Muscle layer of colon (tissue), 2 donors: ENCODE data around the gene CEP112.
"Not testable (repeated sequence)": the region's sequence is repeated elsewhere in the genome, so short reads cannot be mapped to it uniquely, and the experiment has no call there.

Experiments
- H3K27ac ChIP-seq: one replicate; pipeline ENCODE4 v1.7.0; 2013; ENCODE audit warnings: low read depth, mild to moderate bottlenecking, low read length, moderate library complexity
- H3K27me3 ChIP-seq, 2 donors: one replicate each; pipeline ENCODE4 v1.7.0; 2013; ENCODE audit warnings: low read length in 2 of 2, mild to moderate bottlenecking in 2 of 2; ENCODE audit not compliant: insufficient read depth in 2 of 2, control insufficient read depth in 1 of 2
- H3K36me3 ChIP-seq: one replicate; pipeline ENCODE4 v1.7.0; 2013; ENCODE audit warnings: mild to moderate bottlenecking, low read length; ENCODE audit not compliant: insufficient read depth
- H3K4me1 ChIP-seq: one replicate; pipeline ENCODE4 v1.7.0; 2013; ENCODE audit warnings: mild to moderate bottlenecking, low read length; ENCODE audit not compliant: insufficient read depth
- H3K4me3 ChIP-seq, 2 donors: one replicate each; pipeline ENCODE4 v1.7.0; 2013; ENCODE audit warnings: low read length in 2 of 2, low read depth in 1 of 2, mild to moderate bottlenecking in 1 of 2, moderate library complexity in 1 of 2
- H3K9ac ChIP-seq: one replicate; pipeline ENCODE4 v1.7.0; 2013; ENCODE audit warnings: low read length
- H3K9me3 ChIP-seq: one replicate; pipeline ENCODE4 v1.7.0; 2013; ENCODE audit warnings: mild to moderate bottlenecking, low read length
- donor health status: abdominal sarcoma.
- donor health status: Adenocarcinoma of cecum.

The CEP112 gene

DNA sequence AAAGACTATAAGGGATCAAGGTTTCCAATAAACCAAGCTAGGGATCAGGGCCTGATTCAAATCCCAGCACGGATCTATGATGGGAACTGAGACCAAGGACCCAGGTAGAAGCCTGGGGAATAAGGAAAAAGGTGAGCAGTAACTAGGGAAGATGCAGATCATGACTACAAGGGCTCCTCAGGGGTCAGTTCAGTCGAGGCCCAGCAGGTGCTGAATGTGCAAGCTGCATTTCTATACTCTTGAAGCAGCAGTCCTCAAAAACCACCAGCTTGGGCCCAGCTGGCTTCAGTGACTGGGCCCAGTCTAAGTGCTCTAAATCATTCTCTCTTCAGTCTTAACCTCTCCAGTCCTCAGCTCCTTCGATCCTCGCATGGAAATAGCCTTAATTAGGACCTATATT, 401.7 kb downstream of the CEP112 start:
- Histone ChIP-seq H3K27me3 (no peaks in the 10 kb centered on the region), H3K9ac (no peak overlapping the region), H3K4me1 (peaks cover 10% of the 10 kb centered on the region), H3K4me3 (no peak overlapping the region), H3K36me3 (no peaks in the 10 kb centered on the region), H3K9me3 (no peaks in the 10 kb centered on the region), H3K27ac (no peak overlapping the region)

DNA sequence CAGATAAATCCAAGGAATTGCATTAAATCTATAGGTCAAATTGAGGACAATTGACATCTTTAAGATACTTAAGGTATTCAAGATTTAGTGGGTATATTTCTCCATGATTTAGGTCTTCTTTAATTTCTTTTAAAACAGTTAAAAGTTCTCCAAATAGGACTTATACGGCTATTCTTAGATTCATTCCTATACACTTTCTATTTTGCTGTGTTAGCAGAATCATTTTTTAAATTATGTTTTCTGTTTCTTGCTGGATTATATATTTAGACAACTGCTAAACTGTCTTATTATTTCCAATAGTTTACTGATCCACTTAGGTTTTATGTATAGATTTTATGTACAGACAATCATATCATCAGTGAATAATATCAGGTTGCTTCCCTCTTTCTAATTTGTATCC, 404.4 kb downstream of the CEP112 start:
- H3K4me3 ChIP-seq, result no peak overlapping the region
- H3K36me3 ChIP-seq, result no peaks in the 10 kb centered on the region
- H3K9me3 ChIP-seq, result no peaks in the 10 kb centered on the region
- H3K27ac ChIP-seq, result no peak overlapping the region
- no peak overlapping the region for H3K9ac ChIP-seq
- no peaks in the 10 kb centered on the region for H3K27me3 ChIP-seq
- H3K4me1 ChIP-seq, result peaks cover 21% of the 10 kb centered on the region

DNA sequence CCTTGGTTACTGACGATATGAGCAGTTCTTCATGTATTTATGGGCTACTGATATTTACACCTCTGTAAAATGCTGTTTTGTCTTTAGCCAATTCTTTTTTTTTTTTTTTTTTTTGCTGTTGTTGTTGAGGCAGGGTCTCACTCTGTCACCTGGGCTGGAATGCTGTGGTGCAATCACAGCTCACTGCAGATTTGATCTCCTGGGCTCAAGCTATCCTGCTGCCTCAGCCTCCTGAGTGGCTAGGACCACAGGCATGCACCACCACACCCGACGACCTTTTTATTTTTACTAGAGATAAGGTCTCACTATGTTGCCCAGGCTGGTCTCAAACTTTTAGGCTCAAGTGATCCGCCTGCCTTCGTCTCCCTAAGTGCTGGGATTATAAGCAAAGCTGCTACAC, 405.5 kb downstream of the CEP112 start:
- peaks cover 21% of the 10 kb centered on the region for H3K4me1 ChIP-seq
- no peak overlapping the region for H3K27ac ChIP-seq
- no peaks in the 10 kb centered on the region for H3K36me3 ChIP-seq
- H3K9me3 ChIP-seq, result no peaks in the 10 kb centered on the region
- H3K27me3 ChIP-seq, result no peaks in the 10 kb centered on the region
- H3K4me3 ChIP-seq, result no peak overlapping the region
- H3K9ac ChIP-seq, result no peak overlapping the region

- Histone ChIP-seq H3K27me3 (no peaks in the 10 kb centered on the region), H3K36me3 (no peaks in the 10 kb centered on the region), H3K9me3 (no peaks in the 10 kb centered on the region), H3K4me1 (peaks cover 21% of the 10 kb centered on the region), H3K27ac (no peak overlapping the region), H3K9ac (no peak overlapping the region), H3K4me3 (no peak overlapping the region)
Observed at GRCh38 chr17:65785109-65785508, 406.8 kb downstream of the CEP112 start.

DNA sequence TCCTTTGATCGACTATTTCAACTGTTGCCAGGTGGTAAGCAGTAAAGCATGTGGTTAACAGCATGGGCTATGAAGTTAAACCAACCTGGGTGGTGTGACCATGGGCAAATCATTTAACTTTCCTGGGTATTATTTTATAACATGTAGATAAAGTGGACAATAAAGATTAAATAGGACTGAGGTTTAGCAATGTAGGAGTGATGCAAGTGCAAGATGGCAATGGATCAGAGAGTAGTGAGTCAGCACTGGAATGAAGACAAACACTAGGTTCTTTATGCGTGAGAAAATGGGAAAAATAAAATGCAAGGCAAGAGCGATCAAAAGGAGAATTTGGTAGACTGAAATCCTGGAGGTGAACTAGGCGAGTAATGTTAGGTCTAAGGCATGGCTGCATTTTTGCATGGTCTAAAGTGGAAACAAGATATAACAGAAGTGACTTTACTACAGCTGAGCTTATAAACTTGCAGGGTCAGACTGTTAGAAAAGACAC, 408.0 kb downstream of the CEP112 start:
- Histone ChIP-seq H3K27me3 (no peaks in the 10 kb centered on the region), H3K4me3 (no peak overlapping the region), H3K4me1 (peaks cover 21% of the 10 kb centered on the region), H3K36me3 (no peaks in the 10 kb centered on the region), H3K9me3 (no peaks in the 10 kb centered on the region), H3K27ac (no peak overlapping the region), H3K9ac (no peak overlapping the region)

GRCh38 chr17:65782104-65782706, 409.7 kb downstream of the CEP112 start:
- not testable (repeated sequence) for H3K27ac ChIP-seq, H3K4me3 ChIP-seq, H3K9me3 ChIP-seq, H3K27me3 ChIP-seq, H3K9ac ChIP-seq, H3K36me3 ChIP-seq
- H3K4me1 ChIP-seq, result peaks cover 17% of the 10 kb centered on the region

DNA sequence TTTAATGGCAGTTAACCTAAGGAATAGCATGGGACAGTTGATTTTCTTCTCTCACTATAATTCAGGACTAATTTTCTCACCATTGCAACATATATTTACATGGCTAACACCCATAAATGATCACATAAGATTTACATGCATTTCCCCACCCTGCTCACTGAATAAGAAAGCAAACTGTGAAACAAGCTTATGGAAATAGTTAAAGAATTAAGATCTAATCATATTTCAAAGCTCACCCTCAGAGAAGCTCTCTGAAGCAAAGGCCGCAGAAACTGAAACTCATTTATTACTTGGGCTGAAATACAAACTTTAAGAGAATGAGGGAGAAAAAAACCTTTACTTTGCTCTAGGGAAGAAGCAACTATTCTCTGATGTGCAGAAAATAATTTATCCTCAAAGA, 411.8 kb downstream of the CEP112 start:
- no peaks in the 10 kb centered on the region for H3K36me3 ChIP-seq
- no peaks in the 10 kb centered on the region for H3K9me3 ChIP-seq
- H3K27me3 ChIP-seq, result no peaks in the 10 kb centered on the region
- peaks cover 10% of the 10 kb centered on the region for H3K4me1 ChIP-seq
- H3K27ac ChIP-seq, result no peak overlapping the region
- no peak overlapping the region for H3K9ac ChIP-seq
- H3K4me3 ChIP-seq, result no peak overlapping the region

DNA sequence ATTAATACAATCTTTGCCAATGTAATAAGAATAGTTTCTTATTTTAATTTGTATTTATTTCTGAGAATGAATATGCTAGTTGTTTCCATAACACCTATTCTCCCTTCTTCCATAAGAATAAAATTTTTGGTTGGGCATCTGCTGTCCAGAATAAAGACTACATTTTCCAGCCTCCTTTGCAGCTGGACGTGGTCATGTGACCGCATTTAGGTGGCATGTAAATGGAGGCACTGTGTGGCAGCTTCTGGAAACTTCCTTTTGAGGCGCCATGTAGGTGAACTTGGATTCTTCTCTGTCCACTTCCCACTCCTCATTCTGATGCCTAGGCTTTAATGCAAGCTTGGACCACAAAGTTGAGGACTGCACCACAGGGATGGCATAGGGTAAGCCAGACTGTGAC, 415.0 kb downstream of the CEP112 start:
- H3K4me1 ChIP-seq, result no peaks in the 10 kb centered on the region
- H3K27ac ChIP-seq, result no peak overlapping the region
- no peaks in the 10 kb centered on the region for H3K36me3 ChIP-seq
- no peak overlapping the region for H3K4me3 ChIP-seq
- no peak overlapping the region for H3K9ac ChIP-seq
- no peaks in the 10 kb centered on the region for H3K9me3 ChIP-seq
- H3K27me3 ChIP-seq, result no peaks in the 10 kb centered on the region

GRCh38 chr17:65774787-65775186, 417.1 kb downstream of the CEP112 start:
- H3K4me1 ChIP-seq, result no peaks in the 10 kb centered on the region
- no peak overlapping the region for H3K4me3 ChIP-seq
- no peak overlapping the region for H3K9ac ChIP-seq
- H3K27ac ChIP-seq, result no peak overlapping the region
- no peaks in the 10 kb centered on the region for H3K36me3 ChIP-seq
- H3K9me3 ChIP-seq, result no peaks in the 10 kb centered on the region
- H3K27me3 ChIP-seq, result no peaks in the 10 kb centered on the region

GRCh38 chr17:65772989-65773388, 418.9 kb downstream of the CEP112 start:
- H3K27me3 ChIP-seq, result no peaks in the 10 kb centered on the region
- no peak overlapping the region for H3K27ac ChIP-seq
- no peaks in the 10 kb centered on the region for H3K4me1 ChIP-seq
- H3K4me3 ChIP-seq, result no peak overlapping the region
- H3K9me3 ChIP-seq, result no peaks in the 10 kb centered on the region
- H3K36me3 ChIP-seq, result no peaks in the 10 kb centered on the region
- no peak overlapping the region for H3K9ac ChIP-seq

- Histone ChIP-seq H3K4me3 (no peak overlapping the region), H3K9ac (no peak overlapping the region), H3K9me3 (no peaks in the 10 kb centered on the region), H3K27me3 (no peaks in the 10 kb centered on the region), H3K27ac (no peak overlapping the region), H3K4me1 (no peaks in the 10 kb centered on the region), H3K36me3 (no peaks in the 10 kb centered on the region)
Observed at GRCh38 chr17:65771704-65772103, 420.2 kb downstream of the CEP112 start.

DNA sequence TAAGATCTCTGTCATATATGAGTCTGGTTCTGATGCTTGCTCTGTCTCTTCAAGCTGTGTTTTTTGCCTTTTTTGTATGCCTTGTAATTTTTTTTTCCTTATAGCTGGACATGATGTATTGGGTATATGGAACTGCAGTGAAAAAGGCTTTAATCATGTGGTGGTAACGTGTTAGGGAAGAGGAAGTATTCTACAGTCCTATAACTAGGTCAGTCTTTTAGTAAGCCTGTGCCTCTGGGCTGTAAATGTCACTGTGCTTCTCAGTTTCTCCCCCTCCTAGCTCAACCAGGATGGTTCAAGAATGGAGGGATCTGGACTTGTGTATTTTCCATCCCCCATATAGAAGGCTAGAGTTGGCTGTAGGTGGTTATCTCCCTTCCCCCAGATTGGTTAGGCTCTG, 428.1 kb downstream of the CEP112 start:
- no peaks in the 10 kb centered on the region for H3K36me3 ChIP-seq
- no peak overlapping the region for H3K4me3 ChIP-seq
- H3K4me1 ChIP-seq, result no peaks in the 10 kb centered on the region
- no peak overlapping the region for H3K9ac ChIP-seq
- no peaks in the 10 kb centered on the region for H3K9me3 ChIP-seq
- no peaks in the 10 kb centered on the region for H3K27me3 ChIP-seq
- H3K27ac ChIP-seq, result no peak overlapping the region
